Vagina (tissue), 2 donors: ENCODE measurements around the gene FAM169A. TPM values are rescaled to one million over a fixed set of nuclear protein-coding genes. Genes with fewer than 3 reads are reported as not detected.

Experiments used
- DNase-seq, 2 donors: peaks; one replicate each; pipeline ENCODE4 v3.0.0-alpha.2; 2017; ENCODE audit errors: extremely low spot score in 2 of 2
- H3K27ac ChIP-seq: fragments of 200-600 bp; sonication (generic); one replicate; pipeline ENCODE4 v1.5.1; 2019
- H3K27me3 ChIP-seq: fragments of 200-600 bp; sonication (generic); one replicate; pipeline ENCODE4 v1.5.1; 2019
- H3K36me3 ChIP-seq, 2 donors: fragments of 200-600 bp; sonication (generic); one replicate each; pipeline ENCODE4 v1.5.1; 2017 to 2019
- H3K4me1 ChIP-seq: fragments of 200-600 bp; sonication (generic); one replicate; pipeline ENCODE4 v1.5.1; 2019
- H3K4me3 ChIP-seq, 2 donors: fragments of 200-600 bp; sonication (generic); 1 replicate in 1 of 2; 2 replicates in 1 of 2; pipeline ENCODE4 v1.5.1; 2016 to 2019
- H3K9me3 ChIP-seq: fragments of 200-600 bp; sonication (generic); one replicate; pipeline ENCODE4 v1.5.1; 2019
- CTCF ChIP-seq, 3 experiments: fragments of 450-650 bp in 2 of 3; fragments of 200-600 bp in 1 of 3; sonication (generic) in 1 of 3; IDR thresholded peaks; one replicate each; pipeline ENCODE4 v1.5.1; 2017 to 2019; ENCODE audit warnings: antibody characterized with exemption in 3 of 3, mild to moderate bottlenecking in 2 of 3, moderate library complexity in 2 of 3
- POLR2A ChIP-seq, 2 donors: fragments of 450-650 bp; IDR thresholded peaks; one replicate each; pipeline ENCODE4 v1.6.1; 2017; ENCODE audit warnings: antibody characterized with exemption in 2 of 2, mild to moderate bottlenecking in 2 of 2, moderate library complexity in 2 of 2
- POLR2AphosphoS5 ChIP-seq, 2 donors: sonication (generic); formaldehyde crosslinking; IDR thresholded peaks; one replicate each; pipeline ENCODE4 v1.9.0; 2017; ENCODE audit warnings: antibody characterized with exemption in 2 of 2, mild to moderate bottlenecking in 2 of 2, low read depth in 1 of 2; ENCODE audit not compliant: insufficient read depth in 1 of 2
- intact Hi-C: fragments of 100-400 bp; cut with DNase I; formaldehyde crosslinking; loops from one replicate; pipeline ENCODE4 v1.15.1; 2023
- total RNA-seq: library from RNA; depleted of rRNA; stranded (reverse); fragments of >200 nt; gene quantifications from one replicate; pipeline ENCODE4 v1.2.3, GENCODE V29; 2016

Gene FAM169A
- total RNA-seq, 1 donor from 2014 or later = 0.98 TPM

GRCh38 chr5:74851684-74852353 lies 14.4 kb downstream of the FAM169A start:
- Histone ChIP-seq H3K27me3 (no peaks in the 10 kb centered on the region), H3K4me1 (no peaks in the 10 kb centered on the region), H3K36me3 (no peaks in the 10 kb centered on the region), H3K4me3 (peak overlapping the region in 1 of 2 donors; percentile 1), H3K27ac (no peak overlapping the region), H3K9me3 (no peaks in the 10 kb centered on the region)
- DNase-seq = no peak
- intact Hi-C loops = no loop called here
- TF ChIP-seq CTCF (IDR thresholded peaks at IDR 0.05) (no peak), POLR2AphosphoS5 (IDR thresholded peaks at IDR 0.05; ENCODE audit: insufficient read depth in 1 of 2, low read depth in 1 of 2) (peak in 1 of 2 donors; percentile 56)

GRCh38 chr5:74850789-74851425 lies 15.3 kb downstream of the FAM169A start:
- H3K36me3 ChIP-seq = no peaks in the 10 kb centered on the region
- intact Hi-C loops = no loop called here
- H3K27ac ChIP-seq = no peak overlapping the region
- H3K27me3 ChIP-seq = no peaks in the 10 kb centered on the region
- TF ChIP-seq POLR2A (IDR thresholded peaks at IDR 0.05) (no peak), CTCF (IDR thresholded peaks at IDR 0.05) (no peak), POLR2AphosphoS5 (IDR thresholded peaks at IDR 0.05; ENCODE audit: insufficient read depth in 1 of 2, low read depth in 1 of 2) (no peak)
- no peaks in the 10 kb centered on the region for H3K9me3 ChIP-seq
- H3K4me3 ChIP-seq = no peak overlapping the region
- DNase-seq = no peak
- H3K4me1 ChIP-seq = no peaks in the 10 kb centered on the region

GRCh38 chr5:74850030-74850429 lies 16.2 kb downstream of the FAM169A start:
- TF ChIP-seq CTCF (IDR thresholded peaks at IDR 0.05) = no peak
- no peak for TF ChIP-seq POLR2AphosphoS5 (IDR thresholded peaks at IDR 0.05; ENCODE audit: insufficient read depth in 1 of 2, low read depth in 1 of 2)
- no peak for TF ChIP-seq POLR2A (IDR thresholded peaks at IDR 0.05)
- no peak for DNase-seq
- no peak overlapping the region for H3K4me3 ChIP-seq
- intact Hi-C loops = no loop called here
- H3K27ac ChIP-seq = no peak overlapping the region
- H3K27me3 ChIP-seq = no peaks in the 10 kb centered on the region
- H3K9me3 ChIP-seq = no peaks in the 10 kb centered on the region
- H3K36me3 ChIP-seq = no peaks in the 10 kb centered on the region
- H3K4me1 ChIP-seq = no peaks in the 10 kb centered on the region

- intact Hi-C loops = no loop called here
Measured at GRCh38 chr5:74848553-74849025, 17.6 kb downstream of the FAM169A start.

More at GRCh38 chr5:74848553-74849025, 17.6 kb downstream of the FAM169A start:
- no peak overlapping the region for H3K4me3 ChIP-seq
- TF ChIP-seq POLR2A (IDR thresholded peaks at IDR 0.05) (no peak), POLR2AphosphoS5 (IDR thresholded peaks at IDR 0.05; ENCODE audit: insufficient read depth in 1 of 2, low read depth in 1 of 2) (no peak), CTCF (IDR thresholded peaks at IDR 0.05) (no peak)
- no peak overlapping the region for H3K27ac ChIP-seq
- H3K27me3 ChIP-seq = no peaks in the 10 kb centered on the region
- DNase-seq = no peak
- H3K36me3 ChIP-seq = no peaks in the 10 kb centered on the region
- H3K4me1 ChIP-seq = no peaks in the 10 kb centered on the region
- no peaks in the 10 kb centered on the region for H3K9me3 ChIP-seq
